Natural killer cell treated with Interleukin-12 subunit alpha and Interleukin-12 subunit beta and Interleukin-15 and Interleukin-18, amount 100 ng/mL, for 72 hours (primary cell): ENCODE results near the gene PAK1IP1. TPM values are rescaled to one million over a fixed set of nuclear protein-coding genes. Genes with fewer than 3 reads are reported as not detected.
"Not testable (repeated sequence)": the region's sequence is repeated elsewhere in the genome, so short reads cannot be mapped to it uniquely, and the experiment has no call there.

Source experiments
- ATAC-seq, 2 donors: fragments of 150-1000 bp; cut with Tn5 transposase in 1 of 2; sonication (Bioruptor Pico), chemical (Tn5 transposase) in 1 of 2; 2 replicates each; pipeline ENCODE4 v1.10.0; 2021
- DNase-seq: peaks from one replicate; pipeline ENCODE4 v3.0.0; 2022; ENCODE audit warnings: low spot score
- H3K27ac Mint-ChIP-seq, 2 donors: 1 replicate in 1 of 2; 2 replicates in 1 of 2; pipeline ENCODE4 v1.8.0; 2022; ENCODE audit warnings: mixed read lengths in 2 of 2, mild to moderate bottlenecking in 1 of 2, moderate library complexity in 1 of 2
- H3K27me3 Mint-ChIP-seq, 2 donors: 1 replicate in 1 of 2; 2 replicates in 1 of 2; pipeline ENCODE4 v1.8.0; 2022; ENCODE audit warnings: mixed read lengths in 2 of 2
- H3K36me3 Mint-ChIP-seq: one replicate; pipeline ENCODE4 v1.8.0; 2022; ENCODE audit warnings: mixed read lengths
- H3K4me1 Mint-ChIP-seq, 2 donors: 1 replicate in 1 of 2; 2 replicates in 1 of 2; pipeline ENCODE4 v1.8.0; 2022; ENCODE audit warnings: low read depth in 2 of 2, mixed read lengths in 2 of 2, mild to moderate bottlenecking in 1 of 2
- H3K4me3 Mint-ChIP-seq: one replicate; pipeline ENCODE4 v1.8.0; 2022; ENCODE audit warnings: mixed read lengths
- H3K9me3 Mint-ChIP-seq: 2 replicates; pipeline ENCODE4 v1.8.0; 2022; ENCODE audit warnings: mixed read lengths
- total RNA-seq, 2 donors: library from RNA; stranded (reverse); gene quantifications; one replicate each; pipeline ENCODE4 v1.2.3, GENCODE V29; 2022

Gene PAK1IP1, protein sequence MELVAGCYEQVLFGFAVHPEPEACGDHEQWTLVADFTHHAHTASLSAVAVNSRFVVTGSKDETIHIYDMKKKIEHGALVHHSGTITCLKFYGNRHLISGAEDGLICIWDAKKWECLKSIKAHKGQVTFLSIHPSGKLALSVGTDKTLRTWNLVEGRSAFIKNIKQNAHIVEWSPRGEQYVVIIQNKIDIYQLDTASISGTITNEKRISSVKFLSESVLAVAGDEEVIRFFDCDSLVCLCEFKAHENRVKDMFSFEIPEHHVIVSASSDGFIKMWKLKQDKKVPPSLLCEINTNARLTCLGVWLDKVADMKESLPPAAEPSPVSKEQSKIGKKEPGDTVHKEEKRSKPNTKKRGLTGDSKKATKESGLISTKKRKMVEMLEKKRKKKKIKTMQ
- 10 to 100 TPM; 24.8 to 27.7 TPM for total RNA-seq

DNA sequence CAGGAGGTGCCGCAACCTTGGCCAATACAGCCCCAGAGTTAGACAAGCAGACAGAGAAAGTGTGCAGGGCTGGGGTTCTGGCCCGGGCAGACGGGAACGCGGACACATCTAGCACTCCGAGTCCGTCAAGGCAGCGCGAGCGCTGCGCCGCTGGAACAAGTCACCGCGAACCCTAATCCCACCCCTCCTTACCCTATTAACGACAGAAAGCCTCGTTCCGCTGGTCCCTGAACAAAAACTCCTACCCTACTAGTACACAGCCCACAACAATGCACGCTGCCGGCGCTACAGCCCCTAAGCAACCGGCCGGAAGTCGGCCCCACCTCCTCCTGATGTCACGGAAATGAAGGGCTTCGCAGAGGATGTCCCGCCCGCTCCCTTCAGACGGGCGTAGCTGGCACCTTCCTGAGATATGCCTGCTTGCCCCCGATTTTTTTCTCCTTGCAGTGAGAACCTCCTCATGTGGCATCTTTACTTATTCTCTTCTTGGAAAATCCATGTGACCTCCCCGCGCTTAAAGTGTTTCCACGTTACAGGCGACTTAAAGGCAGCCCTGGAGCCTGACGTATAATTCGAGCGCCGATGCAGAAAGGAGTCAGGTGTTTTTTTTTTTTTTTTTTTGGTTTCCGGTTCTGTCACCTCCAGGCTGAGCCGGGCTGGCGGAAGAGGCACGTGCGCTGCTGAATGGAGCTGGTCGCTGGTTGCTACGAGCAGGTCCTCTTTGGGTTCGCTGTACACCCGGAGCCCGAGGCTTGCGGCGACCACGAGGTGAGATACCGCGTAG, at the start of gene PAK1IP1, which contains the start of gene C6orf52:
Gene PAK1IP1 (plus strand): TSS at position 671 of the 784 bp plus-strand sequence. CDS start 14 bp downstream, at position 685.
Gene C6orf52 (minus strand): TSS at position 315 of the 784 bp plus-strand sequence. CDS start 7,066 bp downstream, outside the sequence.
- Mint-ChIP-seq H3K4me1 (peaks cover 43 to 49% of the 10 kb centered on the region in 2 donors), H3K36me3 (peaks cover 36% of the 10 kb centered on the region), H3K27ac (peak within 1 kb of the TSS; percentile 99 to 100), H3K4me3 (peak within 1 kb of the TSS; percentile 93), H3K9me3 (no peaks in the 10 kb centered on the region), H3K27me3 (no peaks in the 10 kb centered on the region)
- ATAC-seq (peak; percentile 97), DNase-seq (peak; percentile 94)

DNA sequence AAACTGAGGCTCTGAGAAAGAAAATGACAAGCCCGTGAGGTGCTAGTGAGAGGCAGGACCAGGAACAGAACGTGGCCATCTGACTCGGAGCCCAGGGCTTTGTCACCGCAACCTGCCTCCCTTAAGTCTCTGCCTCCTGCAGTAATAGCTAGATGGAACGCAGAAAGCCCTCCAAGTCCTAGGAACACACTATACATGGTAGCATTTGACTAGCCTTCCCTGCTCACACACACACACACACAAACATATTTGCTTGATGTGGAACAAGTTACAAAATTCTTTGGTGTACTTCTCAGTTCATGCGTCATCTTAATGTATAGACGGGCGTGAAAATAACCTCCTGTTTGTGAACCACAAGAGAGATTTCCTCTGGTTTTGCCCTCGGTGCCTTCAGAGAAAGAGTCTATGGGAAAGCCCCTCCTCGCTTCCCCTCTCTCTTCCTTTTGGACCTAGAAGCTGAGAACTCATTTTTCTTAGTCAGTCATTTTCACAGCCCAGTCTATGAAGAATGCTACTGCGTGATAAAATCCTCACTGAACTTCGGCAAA, 39.2 kb upstream of the PAK1IP1 start:
- Mint-ChIP-seq H3K4me1 (peaks cover 35 to 45% of the 10 kb centered on the region in 2 donors), H3K9me3 (no peaks in the 10 kb centered on the region), H3K36me3 (peaks cover 24% of the 10 kb centered on the region), H3K27me3 (no peaks in the 10 kb centered on the region), H3K27ac (peak overlapping the region; percentile 99), H3K4me3 (peak overlapping the region; percentile 84)
- DNase-seq (peak; percentile 86), ATAC-seq (peak; percentile 89 to 91)

DNA sequence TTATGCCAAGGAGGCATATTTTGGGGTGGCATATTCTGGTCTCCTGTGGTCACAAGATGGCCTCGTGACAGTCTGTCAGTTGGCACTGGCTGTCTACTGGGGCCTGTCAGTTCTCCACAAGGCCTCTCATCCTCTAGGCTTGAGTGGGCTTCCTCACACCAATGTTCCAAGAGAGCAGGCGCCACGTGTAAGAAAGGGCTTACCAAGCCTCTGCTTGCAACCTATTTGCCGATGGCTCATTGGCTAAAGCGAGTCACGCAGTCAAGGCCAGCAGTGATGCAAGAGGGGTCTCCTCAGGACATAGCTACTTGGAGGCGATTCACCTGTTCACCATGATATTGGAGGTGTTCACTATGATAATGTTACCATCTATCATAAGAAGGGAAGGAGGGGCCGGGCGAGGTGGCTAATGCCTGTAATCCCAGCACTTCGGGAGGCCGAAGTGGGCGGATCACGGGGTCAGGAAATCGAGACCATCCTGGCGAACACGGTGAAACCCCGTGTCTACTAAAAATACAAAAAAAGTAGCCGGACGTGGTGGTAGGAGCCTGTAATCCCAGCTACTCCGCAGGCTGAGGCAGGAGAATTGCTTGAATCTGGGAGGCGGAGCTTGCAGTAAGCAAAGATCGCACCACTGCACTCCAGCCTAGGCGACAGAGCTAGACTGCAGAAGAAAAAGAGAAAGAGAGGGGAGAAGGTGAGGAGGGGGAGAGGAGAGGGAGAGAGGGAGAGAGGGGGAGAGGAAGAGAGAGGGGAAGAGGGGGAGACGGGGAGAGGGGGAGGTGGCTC, 35.7 kb upstream of the PAK1IP1 start:
- H3K9me3 Mint-ChIP-seq: no peaks in the 10 kb centered on the region
- H3K27me3 Mint-ChIP-seq: no peaks in the 10 kb centered on the region
- peaks cover 33 to 47% of the 10 kb centered on the region in 2 donors for H3K4me1 Mint-ChIP-seq
- peak overlapping the region; percentile 80 to 86 for H3K27ac Mint-ChIP-seq
- ATAC-seq (no peak), DNase-seq (no peak)
- peak overlapping the region; percentile 65 for H3K4me3 Mint-ChIP-seq
- peaks cover 14% of the 10 kb centered on the region for H3K36me3 Mint-ChIP-seq

DNA sequence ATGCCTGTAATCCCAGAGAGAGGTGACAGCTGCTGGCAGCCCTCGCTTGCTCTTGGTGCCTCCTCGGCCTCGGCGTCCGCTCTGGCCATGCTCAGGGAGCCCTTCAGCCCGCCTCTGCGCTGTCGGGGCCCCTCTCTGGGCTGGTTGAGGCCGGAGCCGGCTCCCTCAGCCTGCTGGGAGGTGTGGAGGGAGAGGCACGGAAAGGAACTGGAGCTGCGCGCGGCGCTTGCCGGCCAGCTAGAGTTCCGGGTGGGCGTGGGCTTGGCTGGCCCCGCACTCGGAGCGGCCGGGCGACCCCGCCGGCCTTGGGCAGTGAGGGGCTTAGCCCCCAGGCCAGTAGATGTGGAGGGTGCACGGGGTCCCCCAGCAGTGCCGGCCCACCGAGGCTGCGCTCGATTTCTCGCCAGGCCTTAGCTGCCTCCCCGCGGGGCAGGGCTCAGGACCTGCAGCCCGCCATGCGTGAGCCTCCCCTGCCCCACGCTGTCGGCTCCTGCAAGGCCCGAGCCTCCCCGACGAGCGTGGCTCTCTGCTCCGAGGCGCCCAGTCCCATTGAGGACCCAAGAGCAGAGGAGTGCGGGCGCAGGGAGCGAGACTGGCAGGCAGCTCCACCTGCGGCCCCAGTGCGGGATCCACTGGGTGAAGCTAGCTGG, 34.9 kb upstream of the PAK1IP1 start:
- ATAC-seq (peak in 1 of 2 donors; percentile 15), DNase-seq (no peak)
- H3K27me3 Mint-ChIP-seq: no peaks in the 10 kb centered on the region
- H3K27ac Mint-ChIP-seq: peak overlapping the region; percentile 80 to 86
- peaks cover 21% of the 10 kb centered on the region for H3K36me3 Mint-ChIP-seq
- peak overlapping the region; percentile 73 for H3K4me3 Mint-ChIP-seq
- no peaks in the 10 kb centered on the region for H3K9me3 Mint-ChIP-seq
- peaks cover 32 to 46% of the 10 kb centered on the region in 2 donors for H3K4me1 Mint-ChIP-seq

DNA sequence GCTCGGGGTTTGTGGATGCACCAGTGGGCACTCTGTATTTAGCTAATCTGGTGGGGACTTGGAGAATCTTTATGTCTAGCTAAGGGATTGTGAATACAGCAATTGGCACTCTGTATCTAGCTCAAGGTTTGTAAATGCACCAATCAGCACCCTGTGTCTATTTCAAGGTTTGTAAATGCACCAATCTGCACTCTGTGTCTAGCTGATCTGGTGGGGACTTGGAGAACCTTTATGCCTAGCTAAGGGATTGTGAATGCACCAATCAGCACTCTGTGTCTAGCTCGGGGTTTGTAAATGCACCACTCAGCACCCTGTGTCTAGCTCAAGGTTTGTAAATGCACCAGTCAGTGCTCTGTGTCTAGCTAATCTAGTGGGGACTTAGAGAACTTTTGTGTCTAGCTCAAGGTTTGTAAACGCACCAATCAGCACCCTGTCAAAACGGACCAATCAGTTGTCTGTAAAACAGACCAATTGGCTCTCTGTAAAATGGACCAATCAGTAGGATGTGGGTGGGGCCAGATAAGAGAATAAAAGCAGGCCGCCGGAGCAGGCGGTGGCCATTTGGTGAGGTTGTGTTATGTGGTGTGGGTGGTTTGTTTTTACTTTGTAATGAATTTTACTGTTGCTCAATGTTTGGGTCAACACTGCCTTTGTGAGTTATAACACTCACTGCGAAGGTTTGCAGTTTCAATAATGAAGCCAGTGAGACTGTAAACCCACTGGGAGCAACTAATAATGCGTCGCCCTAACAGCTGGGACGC, 34.2 kb upstream of the PAK1IP1 start:
- H3K9me3 Mint-ChIP-seq, DNase-seq, H3K27me3 Mint-ChIP-seq: not testable (repeated sequence)
- H3K4me3 Mint-ChIP-seq: peak overlapping the region; percentile 73
- peak; percentile 63 to 81 for ATAC-seq
- peaks cover 20% of the 10 kb centered on the region for H3K36me3 Mint-ChIP-seq
- peak overlapping the region; percentile 68 to 75 for H3K27ac Mint-ChIP-seq
- peaks cover 26 to 41% of the 10 kb centered on the region in 2 donors for H3K4me1 Mint-ChIP-seq

DNA sequence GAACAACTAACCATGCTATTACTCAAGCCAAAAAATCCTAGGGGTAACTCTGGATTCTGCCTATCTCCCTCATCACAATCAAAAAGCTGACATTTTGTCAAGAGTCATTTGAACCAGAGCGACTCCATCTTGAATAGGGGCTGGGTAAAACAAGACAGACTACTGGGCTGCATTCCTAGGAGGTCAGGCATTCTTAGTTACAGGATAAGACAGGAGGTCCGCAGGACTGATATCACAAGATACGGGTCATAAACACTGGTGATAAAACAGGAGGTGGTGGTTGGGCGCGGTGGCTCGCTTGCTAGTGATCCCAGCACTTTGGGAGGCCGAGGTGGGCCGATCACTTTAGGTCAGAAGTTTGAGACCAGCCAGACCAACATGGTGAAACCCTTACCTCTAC, 32.6 kb upstream of the PAK1IP1 start:
- peak overlapping the region in 1 of 2 donors; percentile 75 for H3K27ac Mint-ChIP-seq
- no peak for ATAC-seq
- H3K4me3 Mint-ChIP-seq: no peak overlapping the region
- no peak for DNase-seq
- H3K9me3 Mint-ChIP-seq: peaks cover 8% of the 10 kb centered on the region
- peaks cover 26 to 42% of the 10 kb centered on the region in 2 donors for H3K4me1 Mint-ChIP-seq
- peaks cover 26% of the 10 kb centered on the region for H3K36me3 Mint-ChIP-seq
- peaks cover 6 to 8% of the 10 kb centered on the region in 2 donors for H3K27me3 Mint-ChIP-seq

DNA sequence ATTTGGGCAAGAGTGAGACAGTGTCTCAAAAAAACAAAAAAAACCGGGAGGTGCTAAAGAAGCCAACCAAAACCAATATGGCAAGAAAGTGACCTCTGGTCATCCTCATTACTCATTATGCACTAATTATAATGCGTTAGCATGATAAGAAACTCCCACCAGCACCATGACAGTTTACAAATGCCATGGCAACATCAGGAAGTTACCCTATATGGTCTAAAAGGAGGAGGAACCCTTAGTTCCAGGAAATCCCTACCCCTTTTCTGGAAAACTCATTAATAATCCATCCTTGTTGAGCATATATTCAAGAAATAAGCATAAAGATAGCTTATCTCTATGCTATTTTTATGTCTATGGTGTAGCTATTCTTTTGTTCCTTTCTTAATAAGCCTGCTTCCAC, 32.0 kb upstream of the PAK1IP1 start:
- no peak for DNase-seq
- peaks cover 31 to 45% of the 10 kb centered on the region in 2 donors for H3K4me1 Mint-ChIP-seq

DNA sequence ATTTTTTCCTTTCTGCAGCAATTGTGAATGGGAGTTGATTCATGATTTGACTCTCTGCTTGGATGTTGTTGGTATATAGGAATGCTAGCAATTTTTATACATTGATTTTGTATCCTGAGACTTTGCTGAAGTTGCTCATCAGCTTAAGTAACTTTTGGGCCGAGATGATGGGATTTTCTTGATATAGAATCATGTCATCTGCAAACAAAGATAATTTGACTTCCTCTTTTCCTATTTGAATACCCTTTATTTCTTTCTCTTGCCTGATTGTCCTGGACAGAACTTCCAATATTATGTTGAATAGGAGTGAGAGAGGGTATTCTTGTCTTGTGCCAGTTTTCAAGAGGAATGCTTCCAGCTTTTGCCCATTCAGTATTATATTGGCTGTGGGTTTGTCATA, 29.2 kb upstream of the PAK1IP1 start:
- Mint-ChIP-seq H3K36me3 (peaks cover 27% of the 10 kb centered on the region), H3K27ac (peak overlapping the region; percentile 73 to 93), H3K4me1 (peaks cover 28 to 35% of the 10 kb centered on the region in 2 donors), H3K27me3 (peaks cover 6 to 20% of the 10 kb centered on the region in 2 donors)
- H3K9me3 Mint-ChIP-seq, ATAC-seq, DNase-seq, H3K4me3 Mint-ChIP-seq: not testable (repeated sequence)

More for the DNA sequence above, 32.0 kb upstream of the PAK1IP1 start:
- Mint-ChIP-seq H3K27ac (no peak overlapping the region), H3K4me3 (no peak overlapping the region), H3K9me3 (peaks cover 8% of the 10 kb centered on the region), H3K27me3 (peaks cover 6 to 12% of the 10 kb centered on the region in 2 donors), H3K36me3 (peaks cover 26% of the 10 kb centered on the region)
- ATAC-seq: no peak

DNA sequence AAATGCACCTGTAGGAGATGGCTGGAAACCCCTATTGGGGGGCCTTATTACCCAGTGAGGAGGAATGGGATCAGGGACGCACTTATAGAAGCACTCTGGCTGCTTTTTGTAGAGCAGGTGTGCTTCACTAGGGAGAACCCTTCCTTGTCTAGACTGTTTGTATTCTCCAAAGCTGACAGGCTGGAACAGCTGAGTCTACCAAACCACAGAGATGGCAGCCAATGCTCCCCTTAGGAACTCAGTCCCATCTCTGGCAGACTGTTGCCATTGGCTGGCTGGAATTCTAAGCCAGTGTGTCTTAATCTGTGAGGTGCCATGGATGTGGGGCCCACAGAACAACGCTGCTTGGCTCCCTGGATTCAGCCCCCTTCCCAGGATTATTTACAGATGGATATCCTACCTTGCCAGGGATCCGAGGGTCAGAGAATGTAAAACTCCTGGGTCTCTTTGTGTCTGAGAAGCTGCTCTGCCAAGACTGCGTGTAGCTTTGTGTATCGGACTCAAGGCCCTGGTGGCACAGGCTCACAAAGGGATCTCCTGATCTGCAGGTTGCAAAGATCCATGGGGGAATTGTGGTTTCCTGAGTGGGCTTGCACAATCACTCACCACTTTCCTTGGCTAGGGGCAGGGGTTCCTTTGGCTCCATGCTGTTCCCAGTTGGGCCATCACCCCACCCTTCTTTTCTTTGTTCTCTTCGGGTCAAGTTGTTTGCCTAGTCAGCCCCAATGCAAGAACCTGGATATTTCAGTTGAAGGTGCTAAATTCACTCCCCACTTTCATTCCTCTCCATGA, 26.4 kb upstream of the PAK1IP1 start:
- H3K27me3 Mint-ChIP-seq: peaks cover 6 to 20% of the 10 kb centered on the region in 2 donors
- peaks cover 24 to 27% of the 10 kb centered on the region in 2 donors for H3K4me1 Mint-ChIP-seq
- DNase-seq: no peak
- ATAC-seq: no peak
- peak overlapping the region; percentile 38 for H3K4me3 Mint-ChIP-seq
- peaks cover 8% of the 10 kb centered on the region for H3K9me3 Mint-ChIP-seq
- peak overlapping the region; percentile 73 to 93 for H3K27ac Mint-ChIP-seq
- peaks cover 24% of the 10 kb centered on the region for H3K36me3 Mint-ChIP-seq

DNA sequence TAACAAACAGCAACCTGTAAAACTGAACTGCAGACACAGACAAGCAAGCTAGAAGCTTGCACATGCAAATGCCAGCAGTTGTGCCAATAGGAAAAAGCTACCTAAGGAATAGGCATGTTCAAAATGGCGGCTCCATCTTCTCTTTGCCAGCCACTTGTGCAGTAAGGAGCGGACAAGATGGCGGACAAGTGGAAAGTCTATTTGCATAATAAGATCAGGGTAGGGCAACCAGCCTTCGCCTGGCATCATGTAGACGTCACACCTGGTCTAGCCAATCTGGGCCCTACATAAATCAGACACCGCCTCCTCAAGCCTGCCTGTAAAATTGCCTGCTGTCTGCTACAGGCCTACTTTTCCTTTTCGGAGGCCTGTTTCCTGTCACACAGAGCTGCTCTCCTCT, 18.4 kb upstream of the PAK1IP1 start:
- Mint-ChIP-seq H3K36me3 (peaks cover 8% of the 10 kb centered on the region), H3K9me3 (peaks cover 6% of the 10 kb centered on the region), H3K27me3 (peaks cover 9 to 16% of the 10 kb centered on the region in 2 donors), H3K27ac (no peak overlapping the region), H3K4me3 (no peak overlapping the region), H3K4me1 (peaks cover 7 to 14% of the 10 kb centered on the region in 2 donors)
- ATAC-seq (no peak), DNase-seq (no peak)

DNA sequence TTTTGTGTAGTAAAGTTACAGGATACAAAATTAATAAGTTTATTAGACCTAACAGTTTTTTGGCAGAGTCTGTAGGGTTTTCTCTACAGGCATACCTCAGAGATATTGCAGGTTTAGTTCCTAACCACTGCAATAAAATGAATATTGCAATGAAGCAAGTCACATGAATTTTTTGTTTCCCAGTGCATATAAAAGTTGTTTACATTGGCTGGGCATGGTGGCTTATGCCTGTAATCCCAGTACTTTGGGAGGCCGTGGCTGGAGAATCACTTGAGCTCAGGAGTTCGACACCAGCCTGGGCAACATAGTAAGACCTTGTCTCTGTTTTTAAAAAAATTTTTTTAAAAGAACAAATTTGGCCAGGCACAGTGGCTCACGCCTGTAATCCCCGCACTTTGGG, 16.3 kb upstream of the PAK1IP1 start:
- DNase-seq (no peak), ATAC-seq (no peak)
- Mint-ChIP-seq H3K27ac (no peak overlapping the region), H3K4me3 (no peak overlapping the region), H3K27me3 (peaks cover 9 to 16% of the 10 kb centered on the region in 2 donors), H3K36me3 (peaks cover 10% of the 10 kb centered on the region), H3K9me3 (peaks cover 6% of the 10 kb centered on the region), H3K4me1 (peaks cover 21 to 28% of the 10 kb centered on the region in 2 donors)
